Measurements from ENCODE around the gene CHURC1.

Gene CHURC1

GRCh38 chr14:64937171-64937820 is 23.0 kb downstream of the CHURC1 start:
- TF ChIP-seq, protein P1, sequence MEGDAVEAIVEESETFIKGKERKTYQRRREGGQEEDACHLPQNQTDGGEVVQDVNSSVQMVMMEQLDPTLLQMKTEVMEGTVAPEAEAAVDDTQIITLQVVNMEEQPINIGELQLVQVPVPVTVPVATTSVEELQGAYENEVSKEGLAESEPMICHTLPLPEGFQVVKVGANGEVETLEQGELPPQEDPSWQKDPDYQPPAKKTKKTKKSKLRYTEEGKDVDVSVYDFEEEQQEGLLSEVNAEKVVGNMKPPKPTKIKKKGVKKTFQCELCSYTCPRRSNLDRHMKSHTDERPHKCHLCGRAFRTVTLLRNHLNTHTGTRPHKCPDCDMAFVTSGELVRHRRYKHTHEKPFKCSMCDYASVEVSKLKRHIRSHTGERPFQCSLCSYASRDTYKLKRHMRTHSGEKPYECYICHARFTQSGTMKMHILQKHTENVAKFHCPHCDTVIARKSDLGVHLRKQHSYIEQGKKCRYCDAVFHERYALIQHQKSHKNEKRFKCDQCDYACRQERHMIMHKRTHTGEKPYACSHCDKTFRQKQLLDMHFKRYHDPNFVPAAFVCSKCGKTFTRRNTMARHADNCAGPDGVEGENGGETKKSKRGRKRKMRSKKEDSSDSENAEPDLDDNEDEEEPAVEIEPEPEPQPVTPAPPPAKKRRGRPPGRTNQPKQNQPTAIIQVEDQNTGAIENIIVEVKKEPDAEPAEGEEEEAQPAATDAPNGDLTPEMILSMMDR (conservative IDR thresholded peaks at IDR 0.05; ENCODE audit: low read depth, low read length) = no peak
- DNase-seq (ENCODE audit: low read depth) = peak; percentile 49
- H3K4me3 ChIP-seq (ENCODE audit: low read depth, low read length) = no peak overlapping the region

DNA sequence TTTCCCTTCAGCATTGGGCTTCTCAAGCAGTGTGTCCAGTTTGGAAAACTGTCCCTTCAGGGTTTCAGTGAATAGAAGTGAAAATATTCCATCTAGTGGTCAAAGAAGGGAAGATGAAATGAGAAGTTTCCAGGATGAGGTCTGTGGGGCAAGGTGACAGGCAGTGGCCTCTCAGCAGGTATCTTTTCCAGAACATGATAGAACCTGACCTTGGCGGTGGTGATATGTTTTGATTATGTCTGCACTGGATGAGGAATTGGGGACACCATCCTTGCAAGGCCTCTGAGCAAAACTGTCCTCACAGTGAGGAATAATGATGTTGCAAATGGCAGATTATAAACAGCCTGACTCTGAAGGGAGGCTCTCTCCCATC is 23.6 kb downstream of the CHURC1 start:
- no peak overlapping the region for H3K4me3 ChIP-seq (ENCODE audit: low read depth, low read length)
- peak; percentile 32 for DNase-seq (ENCODE audit: low read depth)

DNA sequence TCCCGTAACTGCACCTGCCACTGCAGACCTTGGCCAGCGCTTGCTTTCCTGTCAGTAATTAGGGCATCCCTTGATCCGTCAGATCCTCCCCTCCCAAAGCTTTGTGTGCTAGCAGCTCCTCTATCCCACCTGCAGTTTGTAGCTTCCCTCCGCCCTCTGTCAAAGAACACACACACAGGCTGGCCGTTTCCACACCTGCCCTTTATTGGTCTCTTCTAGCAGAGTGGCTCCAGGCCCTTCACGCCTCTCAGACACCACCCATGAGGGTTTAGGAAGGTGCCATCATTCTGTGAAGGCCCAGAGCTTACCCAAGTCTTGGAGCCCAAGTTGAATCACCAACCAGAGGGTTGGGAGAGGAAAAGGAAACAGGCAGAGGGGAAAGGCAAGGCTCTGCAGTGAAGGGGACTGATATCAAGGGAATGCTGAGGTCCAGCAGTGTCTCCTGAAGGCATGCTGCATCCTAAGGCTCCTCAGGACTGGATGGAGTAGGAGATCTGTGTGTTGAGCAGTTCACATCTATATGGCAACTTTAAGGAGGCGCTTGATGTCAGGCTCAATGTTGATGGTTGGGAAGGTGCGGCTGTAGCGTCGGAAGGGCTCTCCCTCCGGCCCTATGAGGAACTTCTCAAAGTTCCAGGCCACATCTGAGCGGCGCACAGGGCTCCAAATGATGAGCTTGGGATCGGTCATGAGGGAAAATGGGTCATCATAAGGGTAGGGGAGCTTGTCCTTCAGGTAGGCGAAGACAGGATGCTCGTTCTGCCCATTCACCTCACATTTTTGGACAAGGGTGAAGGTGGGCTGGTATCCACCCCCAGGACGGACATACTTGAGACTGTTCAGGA is 24.9 kb downstream of the CHURC1 start:
- H3K4me3 ChIP-seq (ENCODE audit: low read depth, low read length) = no peak overlapping the region
- TF ChIP-seq, protein P1 (conservative IDR thresholded peaks at IDR 0.05; ENCODE audit: low read depth, low read length) = no peak
- DNase-seq (ENCODE audit: low read depth) = no peak

More for the DNA sequence above, 23.6 kb downstream of the CHURC1 start:
- TF ChIP-seq, protein P1 (conservative IDR thresholded peaks at IDR 0.05; ENCODE audit: low read depth, low read length) = peak; percentile 43

- TF ChIP-seq, protein P1 (conservative IDR thresholded peaks at IDR 0.05; ENCODE audit: low read depth, low read length) = no peak
- no peak for DNase-seq (ENCODE audit: low read depth)
- H3K4me3 ChIP-seq (ENCODE audit: low read depth, low read length) = no peak overlapping the region
These were observed 25.5 kb downstream of the CHURC1 start for GRCh38 chr14:64939817-64940190.

DNA sequence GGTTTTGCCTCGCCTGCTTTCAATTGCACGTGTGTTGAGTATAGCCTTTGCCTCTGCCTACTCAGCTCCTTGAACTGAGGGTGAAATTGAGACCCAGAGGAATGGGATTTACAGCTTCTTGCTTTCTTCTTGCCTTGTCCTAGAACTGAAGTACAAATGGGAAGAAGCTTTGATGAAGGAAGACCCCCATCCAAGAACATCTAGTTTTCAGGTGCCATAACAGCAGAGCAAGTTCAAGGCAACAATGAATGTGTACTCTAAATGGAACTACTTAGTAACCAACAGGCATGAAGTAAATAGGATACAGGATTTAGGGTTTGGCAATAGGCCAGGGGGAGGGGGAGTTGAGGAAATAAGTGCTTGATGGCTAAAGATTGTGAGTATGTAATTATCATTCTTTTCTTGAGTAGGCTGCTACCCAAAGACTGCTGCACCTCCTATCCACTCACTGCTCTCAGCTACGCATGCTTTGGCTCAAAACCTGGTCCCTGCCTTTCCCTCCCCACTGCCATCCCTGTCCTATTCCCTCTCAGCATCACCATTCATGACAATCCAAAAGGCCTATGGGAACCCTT is 26.2 kb downstream of the CHURC1 start:
- DNase-seq (ENCODE audit: low read depth) = no peak
- H3K4me3 ChIP-seq (ENCODE audit: low read depth, low read length) = no peak overlapping the region
- TF ChIP-seq, protein P1 (conservative IDR thresholded peaks at IDR 0.05; ENCODE audit: low read depth, low read length) = no peak

DNA sequence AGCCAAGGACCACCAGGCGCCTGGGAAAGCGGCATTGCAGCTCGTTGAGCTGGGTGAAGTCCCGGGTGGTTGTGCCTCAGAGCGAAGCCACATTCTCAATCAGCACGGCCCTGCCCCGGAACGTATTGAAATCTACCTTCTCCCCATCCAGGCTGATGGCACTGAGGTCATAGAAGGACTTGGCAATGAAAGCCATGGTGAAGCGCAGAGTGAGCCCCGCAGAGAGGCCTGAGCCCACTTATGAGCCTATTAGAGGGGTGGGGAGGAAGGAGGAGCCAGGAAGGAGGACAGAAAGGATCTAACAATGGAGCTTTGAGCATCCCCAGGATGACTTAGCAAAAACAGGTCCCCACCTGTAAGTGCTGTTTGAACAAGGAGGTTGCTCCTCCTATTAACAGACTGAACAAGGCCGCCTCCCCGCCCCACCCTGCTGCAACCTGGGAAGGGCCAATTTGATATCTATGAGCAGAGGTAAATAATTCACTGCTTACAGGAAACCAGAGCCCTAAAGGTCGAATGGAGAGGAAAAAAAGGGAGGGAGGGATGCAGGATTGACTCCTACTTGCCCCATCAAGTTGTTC is 28.4 kb downstream of the CHURC1 start, which contains the start of gene GPX2:
Gene GPX2, minus strand, starts transcription at position 215 of the 581 bp plus-strand sequence. Its CDS starts 19 bp downstream, at position 196.
- H3K4me3 ChIP-seq (ENCODE audit: low read depth, low read length) = no peak within 1 kb of the TSS
- TF ChIP-seq, protein P1 (conservative IDR thresholded peaks at IDR 0.05; ENCODE audit: low read depth, low read length) = no peak
- DNase-seq (ENCODE audit: low read depth) = no peak
